IPS-11a (cell line): ENCODE results near the gene NCKAP5.

ENCODE experiments used
- H3K4me3 ChIP-seq: one replicate; pipeline ENCODE4 v1.5.1; 2013; ENCODE audit warnings: low read depth, low read length, control low read depth

NCKAP5 gene

GRCh38 chr2:132664096-132664495 lies 904.2 kb downstream of the NCKAP5 start:
- H3K4me3 ChIP-seq: no peak overlapping the region

GRCh38 chr2:132662732-132663131 lies 905.5 kb downstream of the NCKAP5 start:
- no peak overlapping the region for H3K4me3 ChIP-seq

DNA sequence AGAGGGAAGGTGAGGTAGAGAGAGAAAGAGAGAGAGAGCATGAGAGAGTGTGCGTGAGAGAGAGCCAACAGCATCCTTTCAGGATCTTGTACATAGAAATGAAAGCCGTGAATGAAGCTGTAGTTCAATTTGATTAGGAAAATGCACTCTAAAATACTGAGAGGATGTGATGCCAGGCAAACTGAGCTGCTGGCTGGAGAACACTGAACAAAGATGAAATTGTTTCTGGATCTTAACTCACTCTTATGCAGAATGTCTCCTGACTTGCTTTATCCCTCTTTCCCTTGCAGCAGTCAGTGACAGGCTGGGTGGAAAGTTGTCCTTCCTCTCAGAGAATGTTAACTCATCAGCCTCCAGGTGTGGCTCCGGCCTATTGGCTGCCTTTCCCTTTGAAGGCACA lies 908.9 kb downstream of the NCKAP5 start:
- H3K4me3 ChIP-seq: no peak overlapping the region

DNA sequence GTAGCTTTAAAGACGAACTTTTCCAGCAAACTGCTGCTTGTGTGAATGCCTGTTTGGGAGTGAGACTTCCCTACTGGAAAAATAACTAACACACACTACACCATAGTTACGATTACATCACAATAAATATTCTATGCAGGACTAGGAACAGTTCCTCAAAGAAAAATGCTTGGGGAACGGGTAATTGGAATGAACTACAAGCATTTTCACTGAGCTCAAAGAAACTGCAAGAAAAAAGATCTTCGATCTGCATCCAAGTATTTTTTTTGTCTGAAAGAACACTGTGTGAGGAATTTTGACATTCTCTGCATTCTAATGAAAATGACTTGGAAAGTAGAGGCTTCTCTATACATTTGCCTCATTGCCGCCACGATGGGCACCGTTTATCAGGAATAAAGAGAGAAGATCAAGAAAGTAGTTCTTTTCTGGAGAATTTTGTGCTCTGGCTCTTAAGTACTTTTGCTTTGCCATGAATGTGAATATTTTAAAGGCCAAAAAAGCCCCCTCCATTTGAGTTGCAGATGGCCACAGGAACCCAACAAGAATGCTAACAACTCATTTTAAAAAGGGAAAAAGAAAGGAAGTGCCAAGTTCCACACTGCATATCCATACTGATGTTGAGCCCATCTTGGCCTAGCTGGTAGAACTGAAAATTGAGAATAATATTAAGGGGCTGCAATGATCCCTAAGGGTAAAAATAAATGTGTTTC lies 911.8 kb downstream of the NCKAP5 start:
- H3K4me3 ChIP-seq: no peak overlapping the region

DNA sequence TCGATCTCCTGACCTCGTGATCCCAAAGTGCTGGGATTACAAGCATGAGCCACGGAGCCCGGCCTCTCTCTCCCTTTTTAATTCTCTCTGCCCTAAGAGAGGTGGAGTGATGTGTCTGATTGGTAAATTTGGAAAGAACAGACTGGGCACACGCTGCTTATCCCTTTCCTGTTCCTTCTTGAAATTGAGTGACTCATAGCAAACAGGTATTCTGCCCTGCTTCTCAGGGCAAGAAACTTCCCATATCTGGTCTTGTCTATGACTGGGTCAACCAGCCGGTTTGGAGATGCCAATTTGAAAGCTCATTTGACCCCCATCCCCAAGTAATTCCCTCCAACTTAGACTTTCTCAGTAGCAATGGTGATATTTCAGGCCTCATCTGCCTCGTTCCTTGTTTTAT lies 913.3 kb downstream of the NCKAP5 start:
- no peak overlapping the region for H3K4me3 ChIP-seq

DNA sequence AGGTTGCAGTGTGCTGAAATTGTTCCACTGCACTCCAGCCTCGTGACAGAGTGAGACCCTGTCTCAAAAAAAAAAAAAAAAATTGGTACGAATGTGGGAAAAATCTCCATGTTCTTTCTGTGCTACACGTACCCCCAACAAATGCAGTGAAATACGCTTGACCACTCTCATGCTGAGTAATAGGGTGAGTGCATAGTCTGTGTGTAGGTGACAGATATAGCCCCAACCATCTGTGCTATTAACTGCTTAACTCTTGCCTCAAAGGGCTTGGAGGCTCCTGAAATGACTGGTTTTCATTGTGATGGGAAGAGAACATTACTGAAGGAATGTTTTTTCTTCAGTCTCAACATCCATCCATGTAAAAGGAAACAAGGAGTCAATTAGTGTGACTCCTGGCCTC lies 913.9 kb downstream of the NCKAP5 start:
- H3K4me3 ChIP-seq: no peak overlapping the region

DNA sequence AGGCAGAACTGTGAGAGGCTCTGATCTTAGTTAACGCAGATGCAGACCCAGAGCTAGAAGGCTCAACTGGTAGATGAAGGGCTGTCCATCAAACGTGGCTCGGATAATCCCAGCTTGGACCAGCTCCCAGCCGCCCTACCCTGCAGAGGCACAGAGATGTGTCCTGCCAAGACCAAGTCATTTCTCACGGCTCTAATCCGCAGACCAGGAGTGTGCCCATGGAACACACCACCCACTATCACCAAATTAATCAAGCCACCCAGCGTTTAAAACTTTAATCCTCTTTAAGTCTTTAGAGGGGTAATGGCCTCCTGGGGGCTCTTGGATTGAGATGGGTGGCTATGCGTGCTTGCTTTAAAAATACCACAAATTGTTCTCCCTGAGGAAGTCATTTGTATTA lies 915.8 kb downstream of the NCKAP5 start:
- H3K4me3 ChIP-seq: no peak overlapping the region

DNA sequence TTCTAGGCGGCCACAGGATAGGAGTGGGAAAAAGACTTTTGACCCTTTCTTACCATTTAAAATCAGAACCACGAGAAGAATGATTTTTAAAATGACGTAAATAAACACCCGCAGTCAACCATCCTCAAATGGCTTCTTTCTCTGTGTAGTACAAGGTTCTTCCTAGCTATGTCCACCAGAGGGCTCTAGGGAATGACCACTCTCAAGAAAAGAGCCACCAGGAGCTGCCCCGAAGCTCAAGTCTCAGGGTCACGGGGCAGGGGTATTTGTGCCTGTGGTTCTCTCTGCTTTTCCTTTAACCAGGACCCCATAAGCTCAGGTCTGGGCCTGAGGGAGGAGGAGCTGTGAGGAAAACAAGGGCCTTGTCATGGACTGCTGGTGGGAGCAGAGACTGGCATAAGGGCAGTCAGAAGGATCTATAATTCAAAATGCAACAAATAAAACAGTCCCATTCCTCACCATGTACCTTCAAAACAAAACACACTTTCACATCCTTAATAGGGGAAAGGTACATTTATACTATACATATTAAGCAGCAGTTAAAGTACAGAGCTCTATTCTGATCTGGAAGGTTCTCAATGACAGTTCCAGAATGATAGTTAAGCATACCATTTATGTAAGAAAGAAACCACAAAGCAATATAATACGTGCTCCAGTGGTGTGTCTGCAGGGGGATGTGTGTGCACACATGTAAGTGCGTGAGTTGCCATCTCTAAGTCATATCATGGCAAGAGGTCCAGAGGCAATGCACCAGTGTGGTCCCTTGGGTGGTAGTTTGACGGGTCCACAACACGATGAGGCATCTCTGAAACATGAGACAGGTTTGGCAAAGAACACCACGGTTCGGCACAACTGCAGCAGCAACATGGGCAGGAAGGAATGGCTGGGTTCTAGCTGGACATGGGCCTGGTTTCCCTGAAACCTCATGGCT lies 916.9 kb downstream of the NCKAP5 start:
- no peak overlapping the region for H3K4me3 ChIP-seq

DNA sequence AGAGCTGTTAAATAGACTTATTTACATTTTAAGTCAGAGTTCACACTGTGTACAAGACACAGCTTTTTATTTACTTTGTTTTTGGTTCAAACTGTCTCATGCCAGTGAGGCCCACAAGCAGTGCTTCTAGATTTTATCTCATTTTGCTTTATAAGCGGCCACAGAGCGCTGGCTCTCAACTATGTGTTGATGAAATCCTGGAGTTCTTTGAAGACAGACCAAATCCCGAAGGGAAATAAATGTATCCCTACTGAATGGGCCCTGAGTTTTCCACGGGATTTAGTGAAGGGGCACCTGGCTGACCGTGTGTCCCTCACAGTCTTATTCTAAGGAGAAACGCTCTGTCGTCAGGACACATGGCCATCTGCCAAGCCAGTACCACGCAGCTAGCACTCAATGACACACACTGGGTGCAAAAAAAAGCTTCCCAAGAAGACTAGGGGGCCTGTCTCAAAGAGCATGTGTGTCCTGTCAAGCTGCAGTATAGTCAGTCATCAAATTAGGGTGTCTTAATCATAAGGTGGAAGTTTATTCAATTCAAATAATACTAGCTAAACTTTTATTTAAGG lies 921.6 kb downstream of the NCKAP5 start:
- no peak overlapping the region for H3K4me3 ChIP-seq

- no peak overlapping the region for H3K4me3 ChIP-seq
Measured at GRCh38 chr2:132645722-132646539, 922.3 kb downstream of the NCKAP5 start.

DNA sequence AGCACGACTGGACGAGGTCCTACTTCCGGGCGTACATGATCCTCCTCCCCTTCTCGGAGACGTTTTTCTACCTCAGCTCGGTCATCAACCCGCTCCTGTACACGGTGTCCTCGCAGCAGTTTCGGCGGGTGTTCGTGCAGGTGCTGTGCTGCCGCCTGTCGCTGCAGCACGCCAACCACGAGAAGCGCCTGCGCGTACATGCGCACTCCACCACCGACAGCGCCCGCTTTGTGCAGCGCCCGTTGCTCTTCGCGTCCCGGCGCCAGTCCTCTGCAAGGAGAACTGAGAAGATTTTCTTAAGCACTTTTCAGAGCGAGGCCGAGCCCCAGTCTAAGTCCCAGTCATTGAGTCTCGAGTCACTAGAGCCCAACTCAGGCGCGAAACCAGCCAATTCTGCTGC lies 923.1 kb downstream of the NCKAP5 start:
- H3K4me3 ChIP-seq: no peak overlapping the region

GRCh38 chr2:132642415-132642814 lies 925.8 kb downstream of the NCKAP5 start:
- H3K4me3 ChIP-seq: no peak overlapping the region

- no peak overlapping the region for H3K4me3 ChIP-seq
Measured at GRCh38 chr2:132641819-132642218, 926.4 kb downstream of the NCKAP5 start.

DNA sequence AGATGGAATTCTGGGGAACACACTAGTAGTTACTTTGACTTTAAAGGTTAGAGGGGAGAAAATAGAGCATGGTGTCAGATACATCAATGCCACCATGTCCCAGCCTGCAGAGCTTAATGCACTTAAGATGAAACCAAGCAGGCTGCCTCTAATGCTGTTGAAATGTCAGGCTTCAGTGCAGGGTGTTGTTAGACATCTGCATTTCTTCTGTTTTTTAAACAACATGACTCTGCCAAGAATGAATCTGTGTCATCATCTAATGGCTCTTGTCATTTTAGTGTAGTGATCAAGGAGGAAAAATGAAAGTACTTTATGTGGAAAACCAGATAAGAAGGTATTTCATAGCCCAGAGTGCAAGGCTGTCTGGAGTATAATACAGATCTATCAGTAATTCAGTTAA lies 928.1 kb downstream of the NCKAP5 start:
- H3K4me3 ChIP-seq: no peak overlapping the region

GRCh38 chr2:132638313-132639040 lies 929.8 kb downstream of the NCKAP5 start:
- no peak overlapping the region for H3K4me3 ChIP-seq

GRCh38 chr2:132636346-132636745 lies 931.9 kb downstream of the NCKAP5 start:
- H3K4me3 ChIP-seq: no peak overlapping the region

DNA sequence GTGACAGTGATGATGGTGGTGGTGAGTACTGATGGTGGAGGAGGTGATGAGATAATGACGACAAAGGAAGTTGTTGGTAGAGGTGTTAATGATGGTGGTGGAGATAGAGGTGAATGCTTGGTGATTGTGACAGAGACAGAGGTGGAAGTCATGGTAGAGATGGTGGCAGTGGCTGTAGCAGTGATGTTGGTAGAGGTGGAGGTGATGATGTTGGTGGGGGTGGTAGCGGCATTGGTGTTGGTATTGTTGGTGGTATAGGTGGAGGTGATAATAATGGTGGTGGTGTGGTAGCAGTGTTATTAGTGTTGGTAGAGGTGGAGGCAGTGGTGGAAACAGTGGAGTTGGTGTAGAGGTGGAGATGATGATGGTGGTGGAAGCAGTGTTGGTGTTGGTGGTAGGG lies 934.6 kb downstream of the NCKAP5 start:
- no peak overlapping the region for H3K4me3 ChIP-seq

DNA sequence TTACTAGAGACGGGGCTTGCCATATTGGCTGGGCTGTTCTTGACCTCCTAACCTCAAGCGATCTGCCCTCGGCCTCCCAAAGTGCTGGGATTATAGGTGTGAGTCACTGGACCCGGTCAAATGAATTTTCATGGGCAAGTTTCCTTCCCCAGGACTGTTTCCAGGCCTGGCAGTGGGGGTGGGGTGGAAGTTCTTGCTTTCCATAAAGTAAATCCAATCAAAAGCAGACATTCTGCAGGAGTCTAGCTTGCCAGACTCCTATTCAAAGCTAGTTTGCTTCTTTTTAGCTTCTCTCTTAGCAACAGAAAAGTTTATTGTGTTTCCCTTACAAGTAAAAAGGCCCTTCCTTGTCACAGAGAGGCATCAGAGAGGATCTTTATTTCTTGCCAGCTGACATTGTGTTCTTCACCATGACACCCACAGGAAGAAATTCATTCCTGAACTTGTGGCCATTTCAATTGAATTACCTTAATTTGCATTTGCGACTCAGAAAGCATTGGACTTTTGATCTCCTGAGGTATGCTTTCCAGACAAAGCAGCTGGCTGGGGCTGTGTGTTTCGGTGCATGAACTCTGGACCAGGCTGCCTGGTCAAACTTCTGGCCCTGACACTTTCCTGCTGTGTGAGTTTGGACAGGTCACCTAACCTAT lies 936.1 kb downstream of the NCKAP5 start:
- no peak overlapping the region for H3K4me3 ChIP-seq

DNA sequence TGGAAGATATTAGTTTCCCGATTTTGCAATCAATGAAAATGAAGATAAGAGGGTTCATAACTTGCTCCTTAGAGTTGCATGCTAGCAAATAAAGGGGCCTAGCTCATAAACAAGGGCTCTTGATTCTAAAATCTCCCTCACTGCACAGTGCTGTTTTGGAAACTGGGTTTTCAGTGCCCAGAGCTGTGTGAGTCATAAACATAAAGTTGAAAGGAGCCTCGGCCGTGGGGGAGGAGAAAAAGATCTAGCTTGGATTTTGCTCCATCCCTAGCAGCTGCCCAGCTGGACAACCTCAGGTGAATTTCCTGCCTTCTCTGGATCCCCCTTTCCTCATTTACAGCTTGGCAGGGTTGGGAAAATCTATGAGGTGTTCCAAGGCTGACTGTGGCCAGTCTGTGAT lies 940.7 kb downstream of the NCKAP5 start:
- no peak overlapping the region for H3K4me3 ChIP-seq
